Mesenchymal stem cell (in vitro differentiated cells and primary cell): ENCODE data around the gene SYNM.
"Not testable (repeated sequence)": the region's sequence is repeated elsewhere in the genome, so short reads cannot be mapped to it uniquely, and the experiment has no call there.

Experiments used
- DNase-seq: peaks from one replicate; pipeline ENCODE4 v3.0.0-alpha.2; 2013
- H2AFZ ChIP-seq: one replicate; pipeline ENCODE4 v1.6.1; 2013; ENCODE audit warnings: low read depth, mild to moderate bottlenecking, control low read depth, inconsistent platforms, low read length, moderate library complexity
- H2AK5ac ChIP-seq: 2 replicates; pipeline ENCODE4 v1.6.1; 2013; ENCODE audit warnings: low read length, moderate library complexity, mild to moderate bottlenecking, inconsistent platforms; ENCODE audit not compliant: severe bottlenecking
- H2BK120ac ChIP-seq: one replicate; pipeline ENCODE4 v1.6.1; 2013; ENCODE audit warnings: low read depth, mild to moderate bottlenecking, inconsistent platforms, low read length, moderate library complexity
- H2BK12ac ChIP-seq, 2 experiments: one replicate each; pipeline ENCODE4 v1.6.1; 2013; ENCODE audit warnings: inconsistent platforms in 2 of 2, low read length in 2 of 2, mild to moderate bottlenecking in 2 of 2, moderate library complexity in 2 of 2, control low read depth in 1 of 2
- H2BK15ac ChIP-seq: one replicate; pipeline ENCODE4 v1.6.1; 2013; ENCODE audit warnings: mild to moderate bottlenecking, low read depth, inconsistent platforms; ENCODE audit not compliant: poor library complexity, severe bottlenecking
- H2BK5ac ChIP-seq: 2 replicates; pipeline ENCODE4 v1.6.1; 2013; ENCODE audit warnings: low read depth, mild to moderate bottlenecking, low read length, control low read depth, inconsistent platforms; ENCODE audit not compliant: poor library complexity, severe bottlenecking
- H3K14ac ChIP-seq, 2 experiments: one replicate each; pipeline ENCODE4 v1.6.1; 2013; ENCODE audit warnings: inconsistent platforms in 2 of 2, low read length in 2 of 2, control low read depth in 1 of 2, mild to moderate bottlenecking in 1 of 2, moderate library complexity in 1 of 2
- H3K18ac ChIP-seq, 2 experiments: one replicate each; pipeline ENCODE4 v1.6.1; 2013; ENCODE audit warnings: inconsistent platforms in 2 of 2, low read length in 2 of 2, control low read depth in 1 of 2, low read depth in 1 of 2, mild to moderate bottlenecking in 1 of 2
- H3K23ac ChIP-seq, 2 experiments: one replicate each; pipeline ENCODE4 v1.6.1; 2013; ENCODE audit warnings: inconsistent platforms in 2 of 2, low read length in 2 of 2, mild to moderate bottlenecking in 2 of 2, moderate library complexity in 2 of 2, control low read depth in 1 of 2
- H3K27ac ChIP-seq: 2 replicates; pipeline ENCODE4 v1.5.1; 2013; ENCODE audit warnings: mild to moderate bottlenecking, moderate library complexity, low read length, control low read depth, inconsistent platforms; ENCODE audit not compliant: poor library complexity, severe bottlenecking
- H3K27me3 ChIP-seq, 2 experiments: 2 replicates each; pipeline versions ENCODE4 v1.6.1 to v1.7.0; 2013; ENCODE audit warnings: low read length in 2 of 2, mild to moderate bottlenecking in 2 of 2, moderate library complexity in 2 of 2, control low read depth in 1 of 2, inconsistent platforms in 1 of 2; ENCODE audit not compliant: control insufficient read depth in 1 of 2, insufficient read depth in 1 of 2
- H3K36me3 ChIP-seq, 2 experiments: 2 replicates each; pipeline versions ENCODE4 v1.6.1 to v1.7.0; 2013; ENCODE audit warnings: low read length in 2 of 2, control low read depth in 1 of 2, inconsistent platforms in 1 of 2, low read depth in 1 of 2, mild to moderate bottlenecking in 1 of 2; ENCODE audit not compliant: insufficient read depth in 2 of 2, control insufficient read depth in 1 of 2
- H3K4ac ChIP-seq, 2 experiments: one replicate each; pipeline ENCODE4 v1.6.1; 2013; ENCODE audit warnings: inconsistent platforms in 2 of 2, low read length in 2 of 2, mild to moderate bottlenecking in 2 of 2, moderate library complexity in 2 of 2, control low read depth in 1 of 2, low read depth in 1 of 2
- H3K4me1 ChIP-seq: 2 replicates; pipeline ENCODE4 v1.6.1; 2013; ENCODE audit warnings: low read depth, low read length, control low read depth; ENCODE audit not compliant: control insufficient read depth, insufficient read depth
- H3K4me2 ChIP-seq: 2 replicates; pipeline ENCODE4 v1.6.1; 2013; ENCODE audit warnings: low read length, mild to moderate bottlenecking, inconsistent platforms; ENCODE audit not compliant: poor library complexity, severe bottlenecking
- H3K4me3 ChIP-seq, 2 experiments: 2 replicates each; pipeline versions ENCODE4 v1.5.1 to v1.7.0; 2013; ENCODE audit warnings: low read length in 2 of 2, mild to moderate bottlenecking in 2 of 2, control low read depth in 1 of 2, low read depth in 1 of 2; ENCODE audit not compliant: insufficient read depth in 1 of 2
- H3K79me1 ChIP-seq: replicated peaks from 2 replicates; pipeline ENCODE4 v1.6.1; 2013; ENCODE audit warnings: mild to moderate bottlenecking, control low read depth, low read length, inconsistent platforms; ENCODE audit not compliant: poor library complexity, severe bottlenecking
- H3K9ac ChIP-seq: 2 replicates; pipeline ENCODE4 v1.7.0; 2013; ENCODE audit warnings: mild to moderate bottlenecking, low read length, moderate library complexity
- H3K9me3 ChIP-seq: 2 replicates; pipeline ENCODE4 v1.7.0; 2013; ENCODE audit warnings: mild to moderate bottlenecking, low read length; ENCODE audit not compliant: control insufficient read depth
- H4K8ac ChIP-seq: one replicate; pipeline ENCODE4 v1.6.1; 2013; ENCODE audit warnings: inconsistent platforms, mild to moderate bottlenecking, low read length, moderate library complexity
- H4K91ac ChIP-seq: one replicate; pipeline ENCODE4 v1.6.1; 2013; ENCODE audit warnings: mild to moderate bottlenecking, low read length, inconsistent platforms
- WGBS: methylation state at CpG from one replicate; pipeline ENCODE4 v1.1.7; 2013; ENCODE audit warnings: mixed read lengths; 5-methylcytosine and 5-hydroxymethylcytosine counted together

SYNM gene

DNA sequence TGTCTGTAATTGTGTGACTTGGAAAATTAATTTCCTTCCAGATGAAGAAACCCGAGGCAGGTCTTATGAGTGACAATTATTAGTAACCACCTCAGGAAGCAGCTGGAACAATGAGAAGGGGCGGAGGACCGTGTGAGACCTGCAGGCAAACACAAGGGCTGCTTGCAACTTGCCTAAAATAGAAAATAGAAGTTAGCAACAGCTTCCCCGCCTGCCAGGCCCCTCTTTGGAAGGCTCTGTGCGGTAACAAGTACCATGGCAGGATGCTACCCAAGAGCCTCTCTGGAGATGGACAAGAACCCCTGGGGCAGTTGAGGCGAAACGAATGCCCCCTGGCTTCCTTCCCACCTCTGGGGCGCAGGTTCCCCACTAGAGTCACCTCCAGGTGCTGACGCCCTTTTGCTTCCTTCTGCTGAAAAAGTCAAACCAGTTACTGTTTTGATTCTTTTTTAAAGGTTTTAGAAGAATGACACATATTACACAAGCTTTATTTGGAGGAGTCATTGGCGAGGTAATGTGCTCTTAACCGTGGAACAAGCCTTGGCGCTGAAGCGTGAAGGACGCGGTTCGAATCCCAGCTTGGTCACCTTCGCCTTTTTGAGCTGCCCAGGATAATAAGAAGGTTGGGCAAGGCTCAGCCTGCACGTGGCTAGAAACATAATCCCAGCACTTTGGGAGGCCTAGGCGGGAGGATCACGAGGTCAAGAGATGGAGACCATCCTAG, 47.0 kb upstream of the SYNM start:
- Histone ChIP-seq H3K9me3 (no peaks in the 10 kb centered on the region), H2AK5ac (peak overlapping the region; percentile 35), H3K27ac (no peak overlapping the region), H2BK5ac (no peak overlapping the region), H3K23ac (no peak overlapping the region), H2BK15ac (no peak overlapping the region), H3K4me2 (no peak overlapping the region), H2BK120ac (no peak overlapping the region), H3K79me1 (no peaks in the 10 kb centered on the region), H3K4ac (no peak overlapping the region), H3K18ac (peak overlapping the region in 1 of 2 experiments; percentile 30), H3K9ac (peak overlapping the region; percentile 85), H3K36me3 (no peaks in the 10 kb centered on the region), H2AFZ (no peak overlapping the region), H3K27me3 (peaks cover 15 to 18% of the 10 kb centered on the region in 2 experiments), H3K4me1 (peaks cover 5% of the 10 kb centered on the region), H4K8ac (no peak overlapping the region), H3K4me3 (peak overlapping the region in 1 of 2 experiments; percentile 76), H4K91ac (no peak overlapping the region), H2BK12ac (peak overlapping the region in 1 of 2 experiments; percentile 14), H3K14ac (no peak overlapping the region)
- 91% methylated on average over 19 of the region's 20 CpGs for WGBS
- no peak for DNase-seq

GRCh38 chr15:99058421-99058870, 46.4 kb upstream of the SYNM start:
- Histone ChIP-seq H3K4me1 (peaks cover 5% of the 10 kb centered on the region), H3K4me2 (peak overlapping the region; percentile 24), H2BK5ac (no peak overlapping the region), H3K4ac (peak overlapping the region in 1 of 2 experiments; percentile 40), H2BK15ac (no peak overlapping the region), H2BK120ac (no peak overlapping the region), H3K79me1 (no peaks in the 10 kb centered on the region), H2AK5ac (no peak overlapping the region), H3K23ac (no peak overlapping the region), H2BK12ac (peak overlapping the region; percentile 14 to 45), H3K27me3 (peaks cover 16 to 18% of the 10 kb centered on the region in 2 experiments), H4K8ac (peak overlapping the region; percentile 87), H3K36me3 (no peaks in the 10 kb centered on the region), H3K9ac (peak overlapping the region; percentile 85), H3K4me3 (peak overlapping the region; percentile 11 to 76), H3K9me3 (no peaks in the 10 kb centered on the region), H3K14ac (no peak overlapping the region), H4K91ac (no peak overlapping the region), H3K18ac (peak overlapping the region in 1 of 2 experiments; percentile 30), H2AFZ (no peak overlapping the region), H3K27ac (no peak overlapping the region)
- no peak for DNase-seq
- WGBS = 54% methylated on average over 23 of the region's 27 CpGs

DNA sequence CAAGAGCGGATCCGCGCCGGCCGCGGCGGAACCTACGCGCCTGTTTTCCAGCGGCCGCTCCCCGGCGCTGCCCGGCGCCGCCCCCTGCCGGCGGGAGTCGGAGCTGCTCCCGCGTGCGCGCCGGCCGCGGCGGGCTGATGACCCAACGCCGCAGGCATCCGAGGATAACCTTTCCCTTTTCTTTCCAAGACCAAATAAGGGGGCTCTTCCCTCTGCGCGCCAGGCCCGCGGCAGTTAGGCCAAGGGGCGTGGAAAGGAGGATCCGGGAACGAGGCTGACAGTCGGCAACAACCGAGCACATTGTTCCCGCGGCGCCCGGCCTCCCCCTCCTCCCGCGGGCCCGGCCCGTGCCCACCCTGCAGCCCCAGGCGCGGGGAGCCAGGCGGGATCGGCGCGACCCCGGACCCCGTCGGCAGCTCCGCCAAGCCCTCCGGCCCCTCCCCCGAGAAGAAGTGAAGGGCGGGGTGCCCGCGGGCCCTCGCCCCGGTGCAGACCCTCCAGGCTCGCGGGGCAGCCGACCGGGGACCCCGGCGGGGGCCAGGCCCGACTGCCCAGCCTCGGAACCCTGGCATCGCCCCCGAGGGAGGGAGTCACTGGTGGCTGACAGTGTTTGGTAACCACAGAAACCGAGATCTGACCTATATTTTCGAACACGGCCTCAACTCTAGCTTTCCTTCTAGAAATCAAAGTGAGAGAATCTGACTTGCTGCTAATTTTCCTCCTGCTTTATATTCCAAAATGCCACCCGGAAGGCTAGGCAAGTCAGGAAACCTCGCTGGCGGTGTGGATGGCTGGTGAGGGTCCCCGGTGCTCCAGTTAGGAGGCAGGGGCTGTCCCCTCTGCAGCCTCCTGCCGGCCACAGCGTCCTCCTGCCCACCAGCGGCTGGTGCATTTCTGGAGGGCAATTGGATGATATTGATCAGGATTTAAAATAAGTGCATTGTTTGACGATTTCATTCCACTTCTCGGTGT, 45.6 kb upstream of the SYNM start:
- Histone ChIP-seq H3K27me3 (peaks cover 18 to 20% of the 10 kb centered on the region in 2 experiments), H2BK120ac (peak overlapping the region; percentile 87), H2BK12ac (peak overlapping the region in 1 of 2 experiments; percentile 55), H3K23ac (no peak overlapping the region), H2AFZ (peak overlapping the region; percentile 92), H3K4me3 (peak overlapping the region; percentile 74 to 77), H4K91ac (peak overlapping the region; percentile 55), H4K8ac (peak overlapping the region; percentile 99), H3K4me2 (peak overlapping the region; percentile 97), H2BK5ac (peak overlapping the region; percentile 75), H3K4me1 (peaks cover 5% of the 10 kb centered on the region), H3K18ac (peak overlapping the region; percentile 79 to 91), H3K36me3 (no peaks in the 10 kb centered on the region), H3K4ac (peak overlapping the region; percentile 90 to 94), H3K9me3 (no peaks in the 10 kb centered on the region), H3K9ac (peak overlapping the region; percentile 90), H3K27ac (peak overlapping the region; percentile 53), H2AK5ac (no peak overlapping the region), H3K14ac (no peak overlapping the region), H2BK15ac (peak overlapping the region; percentile 89), H3K79me1 (no peaks in the 10 kb centered on the region)
- peak; percentile 90 for DNase-seq
- WGBS = 7% methylated on average over 66 of the region's 86 CpGs

DNA sequence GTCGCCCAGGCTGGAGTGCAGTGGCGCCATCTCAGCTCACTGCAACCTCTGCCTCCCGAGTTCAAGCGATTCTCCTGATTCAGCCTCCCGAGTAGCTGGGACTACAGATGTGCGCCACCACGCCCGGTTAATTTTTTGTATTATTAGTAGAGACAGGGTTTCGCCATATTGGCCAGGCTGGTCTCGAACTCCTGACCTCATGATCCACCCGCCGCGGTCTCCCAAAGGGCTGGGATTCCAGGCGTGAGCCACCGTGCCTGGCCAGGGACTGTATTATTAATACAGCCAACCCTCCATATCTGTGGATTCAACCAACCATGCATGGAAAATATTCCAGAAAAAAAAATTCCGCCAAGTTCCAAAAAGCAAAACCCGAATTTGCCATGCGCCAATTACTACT, 44.7 kb upstream of the SYNM start:
- H3K36me3 ChIP-seq, H2BK12ac ChIP-seq, H2AFZ ChIP-seq, H4K8ac ChIP-seq, H3K4me1 ChIP-seq, H4K91ac ChIP-seq, H2AK5ac ChIP-seq, H3K4me3 ChIP-seq, H2BK5ac ChIP-seq, H3K4ac ChIP-seq, H2BK15ac ChIP-seq, H2BK120ac ChIP-seq, H3K79me1 ChIP-seq, H3K27ac ChIP-seq, H3K23ac ChIP-seq, H3K9me3 ChIP-seq, H3K14ac ChIP-seq, H3K9ac ChIP-seq, H3K4me2 ChIP-seq, DNase-seq: not testable (repeated sequence)
- peak overlapping the region in 1 of 2 experiments; percentile 79 for H3K18ac ChIP-seq
- H3K27me3 ChIP-seq = peaks cover 24% of the 10 kb centered on the region in 2 experiments
- 97% methylated on average over 18 of the region's 18 CpGs for WGBS
